ENCODE results near the gene RGS6.
A peak's percentile ranks its signal among the peaks of the same experiment; 100 is the strongest.

Gene RGS6

GRCh38 chr14:72217135-72217534 lies 284.9 kb downstream of the RGS6 start:
- H3K9me3 ChIP-seq (ENCODE audit: control insufficient read depth, low read depth, low read length): peaks cover 7% of the 10 kb centered on the region
- H3K4me1 ChIP-seq (ENCODE audit: control insufficient read depth, low read depth, low read length): no peaks in the 10 kb centered on the region
- H3K27ac ChIP-seq (ENCODE audit: low read length): no peak overlapping the region
- H3K27me3 ChIP-seq (ENCODE audit: control insufficient read depth, insufficient read depth, low read length): no peaks in the 10 kb centered on the region
- H3K9ac ChIP-seq (ENCODE audit: low read length): no peak overlapping the region
- H3K4me3 ChIP-seq (ENCODE audit: low read length): no peak overlapping the region
- no peaks in the 10 kb centered on the region for H3K36me3 ChIP-seq (ENCODE audit: control insufficient read depth, low read depth, low read length)

GRCh38 chr14:72222046-72222445 lies 289.8 kb downstream of the RGS6 start:
- no peak overlapping the region for H3K27ac ChIP-seq (ENCODE audit: low read length)
- peaks cover 7% of the 10 kb centered on the region for H3K9me3 ChIP-seq (ENCODE audit: control insufficient read depth, low read depth, low read length)
- no peaks in the 10 kb centered on the region for H3K36me3 ChIP-seq (ENCODE audit: control insufficient read depth, low read depth, low read length)
- H3K27me3 ChIP-seq (ENCODE audit: control insufficient read depth, insufficient read depth, low read length): no peaks in the 10 kb centered on the region
- H3K4me1 ChIP-seq (ENCODE audit: control insufficient read depth, low read depth, low read length): no peaks in the 10 kb centered on the region
- H3K9ac ChIP-seq (ENCODE audit: low read length): no peak overlapping the region
- H3K4me3 ChIP-seq (ENCODE audit: low read length): no peak overlapping the region

GRCh38 chr14:72236629-72237028 lies 304.4 kb downstream of the RGS6 start:
- no peaks in the 10 kb centered on the region for H3K4me1 ChIP-seq (ENCODE audit: control insufficient read depth, low read depth, low read length)
- no peak overlapping the region for H3K27ac ChIP-seq (ENCODE audit: low read length)
- H3K9me3 ChIP-seq (ENCODE audit: control insufficient read depth, low read depth, low read length): no peaks in the 10 kb centered on the region
- H3K9ac ChIP-seq (ENCODE audit: low read length): no peak overlapping the region
- no peaks in the 10 kb centered on the region for H3K36me3 ChIP-seq (ENCODE audit: control insufficient read depth, low read depth, low read length)
- no peaks in the 10 kb centered on the region for H3K27me3 ChIP-seq (ENCODE audit: control insufficient read depth, insufficient read depth, low read length)
- H3K4me3 ChIP-seq (ENCODE audit: low read length): no peak overlapping the region

- no peak overlapping the region for H3K9ac ChIP-seq (ENCODE audit: low read length)
- H3K9me3 ChIP-seq (ENCODE audit: control insufficient read depth, low read depth, low read length): no peaks in the 10 kb centered on the region
- peaks cover under 1% of the 10 kb centered on the region for H3K4me1 ChIP-seq (ENCODE audit: control insufficient read depth, low read depth, low read length)
- H3K27me3 ChIP-seq (ENCODE audit: control insufficient read depth, insufficient read depth, low read length): no peaks in the 10 kb centered on the region
- no peak overlapping the region for H3K4me3 ChIP-seq (ENCODE audit: low read length)
- H3K36me3 ChIP-seq (ENCODE audit: control insufficient read depth, low read depth, low read length): no peaks in the 10 kb centered on the region
- no peak overlapping the region for H3K27ac ChIP-seq (ENCODE audit: low read length)
Measured at GRCh38 chr14:72237722-72238666, 305.8 kb downstream of the RGS6 start.

GRCh38 chr14:72243309-72244293 lies 311.4 kb downstream of the RGS6 start:
- Histone ChIP-seq H3K9ac (ENCODE audit: low read length) (no peak overlapping the region), H3K9me3 (ENCODE audit: control insufficient read depth, low read depth, low read length) (peaks cover 13% of the 10 kb centered on the region), H3K27ac (ENCODE audit: low read length) (peak overlapping the region; percentile 25), H3K36me3 (ENCODE audit: control insufficient read depth, low read depth, low read length) (no peaks in the 10 kb centered on the region), H3K4me3 (ENCODE audit: low read length) (peak overlapping the region; percentile 8), H3K27me3 (ENCODE audit: control insufficient read depth, insufficient read depth, low read length) (no peaks in the 10 kb centered on the region), H3K4me1 (ENCODE audit: control insufficient read depth, low read depth, low read length) (peaks cover 12% of the 10 kb centered on the region)

GRCh38 chr14:72247896-72248465 lies 315.8 kb downstream of the RGS6 start:
- no peak overlapping the region for H3K27ac ChIP-seq (ENCODE audit: low read length)
- H3K9me3 ChIP-seq (ENCODE audit: control insufficient read depth, low read depth, low read length): peaks cover 13% of the 10 kb centered on the region
- no peaks in the 10 kb centered on the region for H3K36me3 ChIP-seq (ENCODE audit: control insufficient read depth, low read depth, low read length)
- H3K27me3 ChIP-seq (ENCODE audit: control insufficient read depth, insufficient read depth, low read length): no peaks in the 10 kb centered on the region
- no peak overlapping the region for H3K9ac ChIP-seq (ENCODE audit: low read length)
- peaks cover 28% of the 10 kb centered on the region for H3K4me1 ChIP-seq (ENCODE audit: control insufficient read depth, low read depth, low read length)
- no peak overlapping the region for H3K4me3 ChIP-seq (ENCODE audit: low read length)

- Histone ChIP-seq H3K27ac (ENCODE audit: low read length) (no peak overlapping the region), H3K9me3 (ENCODE audit: control insufficient read depth, low read depth, low read length) (peaks cover 4% of the 10 kb centered on the region), H3K4me3 (ENCODE audit: low read length) (no peak overlapping the region), H3K9ac (ENCODE audit: low read length) (no peak overlapping the region), H3K27me3 (ENCODE audit: control insufficient read depth, insufficient read depth, low read length) (no peaks in the 10 kb centered on the region), H3K4me1 (ENCODE audit: control insufficient read depth, low read depth, low read length) (peaks cover 27% of the 10 kb centered on the region), H3K36me3 (ENCODE audit: control insufficient read depth, low read depth, low read length) (no peaks in the 10 kb centered on the region)
Measured at GRCh38 chr14:72253503-72253902, 321.3 kb downstream of the RGS6 start.

- H3K9ac ChIP-seq (ENCODE audit: low read length): no peak overlapping the region
- H3K27me3 ChIP-seq (ENCODE audit: control insufficient read depth, insufficient read depth, low read length): no peaks in the 10 kb centered on the region
- no peak overlapping the region for H3K4me3 ChIP-seq (ENCODE audit: low read length)
- H3K27ac ChIP-seq (ENCODE audit: low read length): no peak overlapping the region
- peaks cover 4% of the 10 kb centered on the region for H3K9me3 ChIP-seq (ENCODE audit: control insufficient read depth, low read depth, low read length)
- H3K36me3 ChIP-seq (ENCODE audit: control insufficient read depth, low read depth, low read length): no peaks in the 10 kb centered on the region
- H3K4me1 ChIP-seq (ENCODE audit: control insufficient read depth, low read depth, low read length): peaks cover 21% of the 10 kb centered on the region
Measured at GRCh38 chr14:72254202-72254936, 322.1 kb downstream of the RGS6 start.

GRCh38 chr14:72254937-72255472 lies 322.8 kb downstream of the RGS6 start:
- Histone ChIP-seq H3K9me3 (ENCODE audit: control insufficient read depth, low read depth, low read length) (peaks cover 4% of the 10 kb centered on the region), H3K27me3 (ENCODE audit: control insufficient read depth, insufficient read depth, low read length) (no peaks in the 10 kb centered on the region), H3K9ac (ENCODE audit: low read length) (no peak overlapping the region), H3K27ac (ENCODE audit: low read length) (no peak overlapping the region), H3K4me1 (ENCODE audit: control insufficient read depth, low read depth, low read length) (peaks cover 21% of the 10 kb centered on the region), H3K4me3 (ENCODE audit: low read length) (no peak overlapping the region), H3K36me3 (ENCODE audit: control insufficient read depth, low read depth, low read length) (no peaks in the 10 kb centered on the region)

- H3K36me3 ChIP-seq (ENCODE audit: control insufficient read depth, low read depth, low read length): no peaks in the 10 kb centered on the region
- H3K9ac ChIP-seq (ENCODE audit: low read length): no peak overlapping the region
- peaks cover 4% of the 10 kb centered on the region for H3K9me3 ChIP-seq (ENCODE audit: control insufficient read depth, low read depth, low read length)
- H3K27ac ChIP-seq (ENCODE audit: low read length): no peak overlapping the region
- peaks cover 14% of the 10 kb centered on the region for H3K4me1 ChIP-seq (ENCODE audit: control insufficient read depth, low read depth, low read length)
- H3K27me3 ChIP-seq (ENCODE audit: control insufficient read depth, insufficient read depth, low read length): no peaks in the 10 kb centered on the region
- no peak overlapping the region for H3K4me3 ChIP-seq (ENCODE audit: low read length)
Measured at GRCh38 chr14:72256055-72256454, 323.8 kb downstream of the RGS6 start.
